ENCODE results near the gene C6orf132. TPM values are rescaled to one million over a fixed set of nuclear protein-coding genes. Genes with fewer than 3 reads are reported as not detected.
"Not testable (repeated sequence)": the region's sequence is repeated elsewhere in the genome, so short reads cannot be mapped to it uniquely, and the experiment has no call there.

The C6orf132 gene
- total RNA-seq, 2 donors from 2014 or later: 35.1 to 42.3 TPM

DNA sequence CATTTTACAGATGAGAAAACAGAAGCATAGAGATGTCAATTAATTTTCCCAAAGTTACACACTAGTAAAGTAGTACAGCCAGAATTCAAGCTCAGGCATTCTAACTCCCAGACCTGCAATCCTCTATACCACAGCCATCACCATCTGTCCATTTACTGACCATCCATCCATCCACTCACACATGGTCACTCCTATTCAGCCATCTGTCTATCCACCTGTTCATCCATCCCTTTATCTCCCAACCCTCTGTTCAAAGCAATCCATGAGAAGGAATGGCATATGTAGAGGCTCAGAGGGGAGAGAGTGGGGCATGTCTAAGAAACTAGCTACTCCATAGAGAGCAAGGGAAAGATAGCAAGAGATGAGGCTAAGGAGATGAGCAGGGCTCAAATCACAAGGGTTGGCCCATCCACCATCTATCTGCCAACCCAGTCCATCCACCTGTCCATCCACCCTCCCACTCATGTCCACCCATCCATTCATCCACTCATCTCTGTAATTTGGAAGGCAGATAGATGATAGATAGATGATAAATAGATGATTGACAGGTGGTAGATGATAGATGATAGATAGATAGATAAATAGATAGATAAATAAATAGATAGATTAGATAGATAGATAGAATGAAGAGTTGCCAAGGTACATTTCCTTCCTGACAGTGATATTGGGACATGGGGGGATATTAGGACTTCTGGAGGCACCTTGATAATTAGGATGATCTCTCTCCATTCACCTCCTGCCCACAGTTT is 12.2 kb upstream of the C6orf132 start:
- TF ChIP-seq, protein P1, sequence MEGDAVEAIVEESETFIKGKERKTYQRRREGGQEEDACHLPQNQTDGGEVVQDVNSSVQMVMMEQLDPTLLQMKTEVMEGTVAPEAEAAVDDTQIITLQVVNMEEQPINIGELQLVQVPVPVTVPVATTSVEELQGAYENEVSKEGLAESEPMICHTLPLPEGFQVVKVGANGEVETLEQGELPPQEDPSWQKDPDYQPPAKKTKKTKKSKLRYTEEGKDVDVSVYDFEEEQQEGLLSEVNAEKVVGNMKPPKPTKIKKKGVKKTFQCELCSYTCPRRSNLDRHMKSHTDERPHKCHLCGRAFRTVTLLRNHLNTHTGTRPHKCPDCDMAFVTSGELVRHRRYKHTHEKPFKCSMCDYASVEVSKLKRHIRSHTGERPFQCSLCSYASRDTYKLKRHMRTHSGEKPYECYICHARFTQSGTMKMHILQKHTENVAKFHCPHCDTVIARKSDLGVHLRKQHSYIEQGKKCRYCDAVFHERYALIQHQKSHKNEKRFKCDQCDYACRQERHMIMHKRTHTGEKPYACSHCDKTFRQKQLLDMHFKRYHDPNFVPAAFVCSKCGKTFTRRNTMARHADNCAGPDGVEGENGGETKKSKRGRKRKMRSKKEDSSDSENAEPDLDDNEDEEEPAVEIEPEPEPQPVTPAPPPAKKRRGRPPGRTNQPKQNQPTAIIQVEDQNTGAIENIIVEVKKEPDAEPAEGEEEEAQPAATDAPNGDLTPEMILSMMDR (IDR thresholded peaks at IDR 0.05): no peak

DNA sequence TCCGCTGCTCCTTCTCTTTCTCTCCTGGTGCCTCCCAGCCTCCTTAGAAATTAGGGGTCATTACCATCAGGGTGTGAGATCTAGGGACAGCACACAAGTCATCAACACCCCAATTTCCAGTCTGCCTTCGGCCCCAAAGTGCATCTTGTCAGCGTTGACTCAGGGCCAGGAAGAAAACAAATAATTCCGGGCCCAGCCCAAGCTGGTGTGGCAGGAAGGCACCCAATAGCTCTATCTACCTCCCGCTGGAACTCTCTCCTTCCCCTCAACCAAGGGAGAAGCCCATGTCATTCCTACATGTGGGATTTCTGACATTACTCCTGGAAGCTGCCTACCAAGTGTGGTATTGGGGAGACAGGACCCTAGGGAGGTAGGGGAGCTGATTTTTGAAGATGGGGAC is 11.5 kb upstream of the C6orf132 start:
- no peaks in the 10 kb centered on the region for H3K36me3 ChIP-seq
- no peak overlapping the region for H3K9ac ChIP-seq (ENCODE audit: low read depth in 2 of 2, low read length in 2 of 2)
- H3K27ac ChIP-seq: no peak overlapping the region
- H3K9me3 ChIP-seq: no peaks in the 10 kb centered on the region
- TF ChIP-seq, protein P1 (IDR thresholded peaks at IDR 0.05): no peak
- H3K4me3 ChIP-seq: no peak overlapping the region
- intact Hi-C loops (cut with DNase I): no loop called here
- no peaks in the 10 kb centered on the region for H3K4me1 ChIP-seq
- no peak for DNase-seq
- no peaks in the 10 kb centered on the region for H3K27me3 ChIP-seq

More for the DNA sequence above, 12.2 kb upstream of the C6orf132 start:
- DNase-seq: no peak
- H3K9ac ChIP-seq (ENCODE audit: low read depth in 2 of 2, low read length in 2 of 2): no peak overlapping the region
- H3K4me1 ChIP-seq: no peaks in the 10 kb centered on the region
- H3K36me3 ChIP-seq: no peaks in the 10 kb centered on the region
- no peak overlapping the region for H3K27ac ChIP-seq
- no peaks in the 10 kb centered on the region for H3K27me3 ChIP-seq
- H3K4me3 ChIP-seq: no peak overlapping the region
- intact Hi-C loops (cut with DNase I): no loop called here
- H3K9me3 ChIP-seq: no peaks in the 10 kb centered on the region

DNA sequence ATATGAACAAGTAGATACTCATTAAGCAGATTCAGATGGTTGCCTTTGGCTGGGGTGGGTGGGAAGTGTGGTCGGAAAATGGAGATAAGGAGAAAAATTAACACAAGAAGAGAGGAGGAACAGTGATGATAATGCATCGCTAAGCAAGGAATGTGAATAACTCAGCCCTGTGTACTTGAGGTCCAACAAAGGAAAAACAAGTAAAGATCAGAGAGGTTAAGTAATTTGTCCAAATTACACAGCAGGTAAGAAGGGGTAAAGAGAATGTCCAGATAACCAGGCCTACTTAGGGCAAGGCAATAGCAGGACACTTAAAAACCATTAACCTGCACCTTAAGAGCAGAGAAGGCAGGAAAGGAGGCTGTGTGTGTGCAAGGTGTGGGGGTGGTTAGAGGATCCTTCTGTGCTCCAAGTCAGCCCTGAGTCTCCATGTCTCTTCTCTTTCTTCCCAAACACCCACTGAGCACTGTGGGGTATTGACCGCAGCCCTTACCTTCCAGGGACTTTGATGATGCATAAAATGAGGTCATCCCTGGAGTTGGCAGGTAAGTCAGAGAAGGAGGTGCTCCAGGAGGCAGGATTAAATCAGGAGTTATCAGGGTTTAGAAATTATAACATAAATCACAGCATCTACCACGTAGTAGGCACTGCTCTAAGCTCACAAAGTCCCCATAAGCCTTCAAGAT is 10.3 kb upstream of the C6orf132 start:
- H3K4me1 ChIP-seq; H3K27ac ChIP-seq; DNase-seq; intact Hi-C loops (cut with DNase I); H3K9ac ChIP-seq (ENCODE audit: low read depth in 2 of 2, low read length in 2 of 2); H3K27me3 ChIP-seq; H3K4me3 ChIP-seq; H3K9me3 ChIP-seq; H3K36me3 ChIP-seq: not testable (repeated sequence)

DNA sequence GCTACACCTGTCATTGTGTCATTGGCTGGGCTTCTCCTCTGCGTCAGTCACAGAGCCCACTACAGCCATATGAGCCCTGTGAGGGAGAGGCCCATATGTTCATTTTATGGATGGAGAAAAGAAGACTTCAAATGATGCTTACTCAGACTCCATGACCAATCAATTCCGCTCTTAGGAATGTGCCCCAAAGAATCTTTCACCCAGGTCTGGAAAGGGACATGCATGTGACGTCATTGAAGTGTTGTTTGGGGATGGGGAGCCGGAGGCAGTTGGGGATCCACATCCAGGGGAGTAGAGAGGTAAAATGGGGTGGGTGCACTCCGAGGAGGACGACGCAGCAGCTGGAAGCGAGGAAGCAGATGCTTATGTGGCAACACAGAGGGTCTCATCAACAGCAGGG is 9.6 kb upstream of the C6orf132 start:
- no peak for DNase-seq
- no peaks in the 10 kb centered on the region for H3K9me3 ChIP-seq
- TF ChIP-seq, protein P1 (IDR thresholded peaks at IDR 0.05): no peak

DNA sequence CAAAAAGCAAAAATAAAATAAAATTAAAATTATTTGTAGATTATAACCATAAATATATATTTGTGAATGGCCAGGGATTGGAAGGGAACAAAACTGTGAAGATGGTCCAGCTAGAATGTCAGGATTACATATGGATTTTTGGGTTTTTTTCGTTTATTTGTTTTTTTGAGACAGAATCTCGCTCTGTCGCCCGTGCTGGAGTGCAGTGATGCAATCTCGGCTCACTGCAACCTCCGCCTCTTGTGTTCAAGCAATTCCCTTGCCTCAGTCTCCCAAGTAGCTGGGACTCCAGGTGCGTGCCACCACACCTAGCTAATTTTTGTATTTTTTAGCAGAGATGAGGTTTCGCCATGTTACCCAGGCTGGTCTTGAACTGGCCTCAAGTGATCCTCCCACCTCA is 7.8 kb upstream of the C6orf132 start:
- Histone ChIP-seq H3K27ac (no peak overlapping the region), H3K36me3 (no peaks in the 10 kb centered on the region), H3K27me3 (no peaks in the 10 kb centered on the region), H3K9ac (ENCODE audit: low read depth in 2 of 2, low read length in 2 of 2) (no peak overlapping the region), H3K4me3 (no peak overlapping the region), H3K9me3 (no peaks in the 10 kb centered on the region), H3K4me1 (no peaks in the 10 kb centered on the region)
- no peak for DNase-seq
- TF ChIP-seq, protein P1 (IDR thresholded peaks at IDR 0.05): no peak
- intact Hi-C loops (cut with DNase I): no loop called here

More for the DNA sequence above, 9.6 kb upstream of the C6orf132 start:
- no peak overlapping the region for H3K27ac ChIP-seq
- no peaks in the 10 kb centered on the region for H3K4me1 ChIP-seq
- no peak overlapping the region for H3K9ac ChIP-seq (ENCODE audit: low read depth in 2 of 2, low read length in 2 of 2)
- no peaks in the 10 kb centered on the region for H3K36me3 ChIP-seq
- H3K4me3 ChIP-seq: no peak overlapping the region
- H3K27me3 ChIP-seq: no peaks in the 10 kb centered on the region
- intact Hi-C loops (cut with DNase I): no loop called here

DNA sequence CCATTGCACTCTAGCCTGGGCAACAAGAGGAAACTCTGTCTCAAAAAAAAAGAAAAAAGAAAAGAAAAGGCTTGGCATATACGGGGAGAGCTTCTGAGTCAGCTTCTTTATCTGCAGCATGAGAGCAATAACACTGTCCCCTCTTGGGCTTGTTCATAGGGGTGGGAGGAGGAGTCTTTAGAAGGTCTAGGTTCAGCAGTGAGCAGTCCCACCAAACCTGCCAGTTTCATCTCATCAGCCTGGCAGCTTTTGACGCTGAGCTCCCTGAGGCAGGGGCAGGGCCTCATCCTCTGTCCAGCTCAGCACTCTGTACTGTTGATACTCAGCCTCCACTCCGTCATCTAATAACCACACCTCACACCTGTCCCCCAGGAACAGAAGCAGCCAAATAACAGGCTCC is 5.6 kb upstream of the C6orf132 start:
- TF ChIP-seq, protein P1 (IDR thresholded peaks at IDR 0.05): no peak
- DNase-seq: no peak
- Histone ChIP-seq H3K4me3 (no peak overlapping the region), H3K9ac (ENCODE audit: low read depth in 2 of 2, low read length in 2 of 2) (no peak overlapping the region), H3K4me1 (no peaks in the 10 kb centered on the region), H3K36me3 (no peaks in the 10 kb centered on the region), H3K27me3 (no peaks in the 10 kb centered on the region), H3K27ac (no peak overlapping the region), H3K9me3 (no peaks in the 10 kb centered on the region)
- intact Hi-C loops (cut with DNase I): no loop called here

Data from colonic mucosa (tissue), 4 donors.